Astrocyte (in vitro differentiated cells and primary cell): ENCODE measurements around the gene ACSS3. TPM values are rescaled to one million over a fixed set of nuclear protein-coding genes. Genes with fewer than 3 reads are reported as not detected.

ENCODE experiments used
- DNase-seq: peaks from one replicate; pipeline ENCODE4 v3.0.0-alpha.2; 2010; ENCODE audit warnings: low read depth
- FAIRE-seq: peaks from 2 replicates; lab custom pipeline; 2011; peaks lifted over from hg19 to GRCh38; lab: Jason Lieb, UNC
- H2AFZ ChIP-seq: 2 replicates; pipeline ENCODE4 v1.6.0; 2012; ENCODE audit warnings: low read depth, low read length, inconsistent platforms
- H3K27ac ChIP-seq: 2 replicates; pipeline ENCODE4 v1.5.1; 2011; ENCODE audit warnings: low read depth, low read length, inconsistent platforms
- H3K27me3 ChIP-seq: 2 replicates; pipeline ENCODE4 v1.6.0; 2011; ENCODE audit warnings: low read length, inconsistent platforms; ENCODE audit not compliant: insufficient read depth
- H3K36me3 ChIP-seq: 2 replicates; pipeline ENCODE4 v1.5.1; 2011; ENCODE audit warnings: low read length, inconsistent platforms; ENCODE audit not compliant: insufficient read depth
- H3K4me1 ChIP-seq: 2 replicates; pipeline ENCODE4 v1.5.1; 2011; ENCODE audit warnings: low read length, inconsistent platforms; ENCODE audit not compliant: insufficient read depth
- H3K4me2 ChIP-seq: 2 replicates; pipeline ENCODE4 v1.6.0; 2012; ENCODE audit warnings: low read length, inconsistent platforms
- H3K4me3 ChIP-seq: 2 replicates; pipeline ENCODE4 v1.5.1; 2011; ENCODE audit warnings: low read depth, mild to moderate bottlenecking, low read length, inconsistent platforms; ENCODE audit not compliant: insufficient read depth
- H3K79me2 ChIP-seq: 2 replicates; pipeline ENCODE4 v1.6.0; 2012; ENCODE audit warnings: mild to moderate bottlenecking, low read length, inconsistent platforms; ENCODE audit not compliant: insufficient read depth
- H3K9ac ChIP-seq: 2 replicates; pipeline ENCODE4 v1.6.0; 2012; ENCODE audit warnings: mild to moderate bottlenecking, low read length, inconsistent platforms
- H3K9me3 ChIP-seq: 2 replicates; pipeline ENCODE4 v1.5.1; 2012; ENCODE audit warnings: low read depth, mild to moderate bottlenecking, low read length, inconsistent platforms; ENCODE audit not compliant: insufficient read depth
- H4K20me1 ChIP-seq: 2 replicates; pipeline ENCODE4 v1.6.0; 2012; ENCODE audit warnings: low read length, inconsistent platforms; ENCODE audit not compliant: insufficient read depth
- H3K27ac Mint-ChIP-seq: one replicate; pipeline ENCODE4 v1.8.0; 2021; ENCODE audit warnings: mild to moderate bottlenecking, mixed read lengths; ENCODE audit not compliant: unreplicated experiment
- H3K27me3 Mint-ChIP-seq: one replicate; pipeline ENCODE4 v1.8.0; 2021; ENCODE audit warnings: low read depth, mixed read lengths; ENCODE audit not compliant: unreplicated experiment
- H3K36me3 Mint-ChIP-seq: one replicate; pipeline ENCODE4 v1.8.0; 2021; ENCODE audit warnings: low read depth, mixed read lengths; ENCODE audit not compliant: unreplicated experiment
- H3K4me1 Mint-ChIP-seq: one replicate; pipeline ENCODE4 v1.8.0; 2021; ENCODE audit warnings: low read depth, mixed read lengths; ENCODE audit not compliant: unreplicated experiment
- H3K4me3 Mint-ChIP-seq: one replicate; pipeline ENCODE4 v1.8.0; 2021; ENCODE audit warnings: mild to moderate bottlenecking, moderate library complexity, mixed read lengths; ENCODE audit not compliant: unreplicated experiment
- H3K9me3 Mint-ChIP-seq: one replicate; pipeline ENCODE4 v1.8.0; 2021; ENCODE audit warnings: mild to moderate bottlenecking, mixed read lengths; ENCODE audit not compliant: unreplicated experiment
- EZH2 ChIP-seq: IDR thresholded peaks from 2 replicates; pipeline ENCODE4 v1.6.1; 2012; ENCODE audit warnings: mild to moderate bottlenecking, low read length, inconsistent platforms; ENCODE audit not compliant: insufficient read depth
- total RNA-seq: library from RNA; stranded (reverse); gene quantifications from 2 replicates; pipeline ENCODE4 v1.2.1, GENCODE V29; 2021
- TF ChIP-seq, protein P1 (sequence below): IDR thresholded peaks from 2 replicates; pipeline ENCODE4 v1.5.1; 2011; ENCODE audit warnings: low read depth, mild to moderate bottlenecking, inconsistent platforms, low read length, moderate library complexity; ENCODE audit not compliant: insufficient read depth

The ACSS3 gene
- total RNA-seq, 1 donor from 2014 or later, result 13.9 TPM

DNA sequence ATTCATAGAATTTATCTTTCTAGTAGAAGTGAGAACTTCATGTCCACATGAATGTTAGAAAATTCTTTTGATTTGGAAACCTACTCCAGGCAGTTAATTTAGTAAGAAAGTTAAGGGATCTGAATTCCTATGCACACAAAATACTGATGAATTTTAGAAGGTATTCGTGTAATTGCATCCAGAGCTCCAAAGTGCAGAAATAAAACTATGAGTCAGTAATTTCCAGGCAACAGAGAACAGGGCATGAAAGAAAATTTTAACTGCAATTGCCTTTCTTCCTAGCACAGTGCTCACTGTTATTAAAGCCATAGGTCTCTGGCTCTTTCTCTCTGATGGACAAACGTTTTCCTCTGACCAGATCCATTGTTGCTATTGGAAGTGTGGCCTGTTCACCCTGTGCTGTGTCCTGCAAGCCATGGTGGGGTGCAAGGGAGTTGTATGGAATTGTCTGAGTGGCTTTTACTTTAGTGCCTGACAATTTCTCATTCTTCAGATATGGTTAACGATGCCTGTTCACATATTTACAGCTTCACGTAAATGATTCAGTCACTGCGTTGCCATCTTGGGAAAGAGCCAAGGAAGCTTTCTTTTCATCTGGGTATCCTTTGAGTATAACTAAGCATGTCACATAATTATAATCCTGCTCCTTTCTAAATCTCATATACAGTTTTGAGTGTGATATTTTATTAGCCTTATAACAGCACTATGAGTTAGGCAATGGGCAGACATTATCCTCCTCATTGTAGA is 145.1 kb downstream of the ACSS3 start:
- no peaks in the 10 kb centered on the region for H3K36me3 ChIP-seq

GRCh38 chr12:81224626-81225025 is 146.7 kb downstream of the ACSS3 start:
- TF ChIP-seq EZH2, result no peak
- TF ChIP-seq, protein P1, sequence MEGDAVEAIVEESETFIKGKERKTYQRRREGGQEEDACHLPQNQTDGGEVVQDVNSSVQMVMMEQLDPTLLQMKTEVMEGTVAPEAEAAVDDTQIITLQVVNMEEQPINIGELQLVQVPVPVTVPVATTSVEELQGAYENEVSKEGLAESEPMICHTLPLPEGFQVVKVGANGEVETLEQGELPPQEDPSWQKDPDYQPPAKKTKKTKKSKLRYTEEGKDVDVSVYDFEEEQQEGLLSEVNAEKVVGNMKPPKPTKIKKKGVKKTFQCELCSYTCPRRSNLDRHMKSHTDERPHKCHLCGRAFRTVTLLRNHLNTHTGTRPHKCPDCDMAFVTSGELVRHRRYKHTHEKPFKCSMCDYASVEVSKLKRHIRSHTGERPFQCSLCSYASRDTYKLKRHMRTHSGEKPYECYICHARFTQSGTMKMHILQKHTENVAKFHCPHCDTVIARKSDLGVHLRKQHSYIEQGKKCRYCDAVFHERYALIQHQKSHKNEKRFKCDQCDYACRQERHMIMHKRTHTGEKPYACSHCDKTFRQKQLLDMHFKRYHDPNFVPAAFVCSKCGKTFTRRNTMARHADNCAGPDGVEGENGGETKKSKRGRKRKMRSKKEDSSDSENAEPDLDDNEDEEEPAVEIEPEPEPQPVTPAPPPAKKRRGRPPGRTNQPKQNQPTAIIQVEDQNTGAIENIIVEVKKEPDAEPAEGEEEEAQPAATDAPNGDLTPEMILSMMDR, result no peak
- H3K36me3 ChIP-seq, result no peaks in the 10 kb centered on the region
- no peak overlapping the region for H3K4me2 ChIP-seq
- Mint-ChIP-seq H3K4me1 (no peaks in the 10 kb centered on the region), H3K9me3 (no peaks in the 10 kb centered on the region), H3K4me3 (no peak overlapping the region), H3K36me3 (no peaks in the 10 kb centered on the region), H3K27ac (no peak overlapping the region), H3K27me3 (no peaks in the 10 kb centered on the region)
- FAIRE-seq (no peak), DNase-seq (peak; percentile 27)
- no peaks in the 10 kb centered on the region for H3K27me3 ChIP-seq
- H3K27ac ChIP-seq, result no peak overlapping the region
- no peak overlapping the region for H2AFZ ChIP-seq
- no peak overlapping the region for H3K9ac ChIP-seq
- no peaks in the 10 kb centered on the region for H3K4me1 ChIP-seq
- no peaks in the 10 kb centered on the region for H3K79me2 ChIP-seq
- H3K9me3 ChIP-seq, result no peaks in the 10 kb centered on the region
- no peak overlapping the region for H3K4me3 ChIP-seq
- no peaks in the 10 kb centered on the region for H4K20me1 ChIP-seq

More for the DNA sequence above, 145.1 kb downstream of the ACSS3 start:
- Histone ChIP-seq H4K20me1 (no peaks in the 10 kb centered on the region), H3K4me2 (peak overlapping the region; percentile 34), H3K79me2 (no peaks in the 10 kb centered on the region), H2AFZ (no peak overlapping the region), H3K9ac (no peak overlapping the region), H3K4me1 (no peaks in the 10 kb centered on the region), H3K4me3 (no peak overlapping the region), H3K27ac (no peak overlapping the region), H3K27me3 (no peaks in the 10 kb centered on the region), H3K9me3 (no peaks in the 10 kb centered on the region)
- TF ChIP-seq, protein P1, result no peak
- no peak for TF ChIP-seq EZH2
- H3K27ac Mint-ChIP-seq, result no peak overlapping the region
- H3K4me3 Mint-ChIP-seq, result no peak overlapping the region
- no peaks in the 10 kb centered on the region for H3K36me3 Mint-ChIP-seq
- peak; percentile 42 for DNase-seq
- H3K9me3 Mint-ChIP-seq, result no peaks in the 10 kb centered on the region
- no peaks in the 10 kb centered on the region for H3K27me3 Mint-ChIP-seq
- no peak for FAIRE-seq
- H3K4me1 Mint-ChIP-seq, result no peaks in the 10 kb centered on the region

DNA sequence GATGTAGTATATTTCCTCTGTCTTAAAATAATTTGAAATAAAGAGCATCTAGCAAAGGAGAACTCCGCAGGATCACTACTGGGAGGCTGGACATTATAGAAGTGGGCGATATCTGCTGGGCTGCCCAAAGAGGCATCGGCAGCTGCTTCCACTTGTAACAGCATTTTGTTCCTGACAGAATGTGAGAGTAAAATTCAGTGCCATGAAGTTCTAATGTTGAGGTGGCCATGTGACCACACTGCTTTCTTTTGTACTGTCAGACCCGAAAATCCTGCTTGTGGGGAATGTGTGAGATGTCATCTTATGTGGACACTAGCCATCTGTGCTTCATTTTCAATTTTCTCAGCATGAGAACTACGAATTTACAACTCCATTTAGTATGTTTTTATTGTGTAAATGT is 151.9 kb downstream of the ACSS3 start:
- Histone ChIP-seq H3K79me2 (no peaks in the 10 kb centered on the region), H3K4me3 (no peak overlapping the region), H3K27me3 (no peaks in the 10 kb centered on the region), H3K4me1 (no peaks in the 10 kb centered on the region), H3K9ac (no peak overlapping the region), H4K20me1 (no peaks in the 10 kb centered on the region), H3K4me2 (no peak overlapping the region), H3K27ac (no peak overlapping the region), H2AFZ (no peak overlapping the region), H3K9me3 (no peaks in the 10 kb centered on the region), H3K36me3 (no peaks in the 10 kb centered on the region)
- DNase-seq, result no peak
- Mint-ChIP-seq H3K27me3 (no peaks in the 10 kb centered on the region), H3K36me3 (no peaks in the 10 kb centered on the region), H3K4me3 (no peak overlapping the region), H3K27ac (no peak overlapping the region), H3K4me1 (no peaks in the 10 kb centered on the region), H3K9me3 (no peaks in the 10 kb centered on the region)
- TF ChIP-seq EZH2, result no peak
- TF ChIP-seq, protein P1, result no peak
- no peak for FAIRE-seq
